Fibroblast of villous mesenchyme (primary cell): Measurements from ENCODE around the gene PDCD11. TPM values are rescaled to one million over a fixed set of nuclear protein-coding genes. Genes with fewer than 3 reads are reported as not detected.
"Not testable (repeated sequence)": the region's sequence is repeated elsewhere in the genome, so short reads cannot be mapped to it uniquely, and the experiment has no call there.

Source experiments
- DNase-seq: peaks from one replicate; pipeline ENCODE4 v3.0.0-alpha.2; 2010; ENCODE audit warnings: low read depth
- H3K4me3 ChIP-seq: 2 replicates; pipeline ENCODE4 v1.5.1; 2011; ENCODE audit warnings: low read depth, mild to moderate bottlenecking, low read length
- CTCF ChIP-seq: IDR thresholded peaks from 2 replicates; pipeline ENCODE4 v1.5.1; 2012; ENCODE audit warnings: low read depth, mild to moderate bottlenecking, low read length; ENCODE audit not compliant: insufficient read depth
- total RNA-seq: library from RNA; depleted of rRNA; stranded (reverse); fragments of >200 nt; gene quantifications from 2 replicates; pipeline ENCODE4 v1.2.3, GENCODE V29; 2012

The PDCD11 gene
- total RNA-seq, 1 donor: 36.3 TPM

- TF ChIP-seq CTCF: no peak
- H3K4me3 ChIP-seq: no peak overlapping the region
- no peak for DNase-seq
Observed at GRCh38 chr10:103475437-103475836, 79.0 kb downstream of the PDCD11 start.

- TF ChIP-seq CTCF: peak; percentile 29
- peak; percentile 25 for DNase-seq
- no peak overlapping the region for H3K4me3 ChIP-seq
Observed at GRCh38 chr10:103476046-103476768, 79.8 kb downstream of the PDCD11 start.

GRCh38 chr10:103478671-103479070 lies 82.2 kb downstream of the PDCD11 start:
- TF ChIP-seq CTCF: no peak
- no peak for DNase-seq

GRCh38 chr10:103479135-103479534 lies 82.7 kb downstream of the PDCD11 start, which contains the start of gene CALHM3:
Gene CALHM3 (minus strand): TSS chr10:103479240. CDS start chr10:103479032, 208 bp downstream.
- no peak for DNase-seq
- no peak for TF ChIP-seq CTCF
- H3K4me3 ChIP-seq: no peak within 1 kb of the TSS

More at GRCh38 chr10:103478671-103479070, 82.2 kb downstream of the PDCD11 start:
- no peak overlapping the region for H3K4me3 ChIP-seq

GRCh38 chr10:103480521-103480920 lies 84.1 kb downstream of the PDCD11 start:
- DNase-seq: no peak
- no peak overlapping the region for H3K4me3 ChIP-seq
- no peak for TF ChIP-seq CTCF

GRCh38 chr10:103481974-103482531 lies 85.6 kb downstream of the PDCD11 start:
- peak; percentile 77 for DNase-seq
- no peak overlapping the region for H3K4me3 ChIP-seq

GRCh38 chr10:103486635-103487409 lies 90.4 kb downstream of the PDCD11 start:
- DNase-seq: peak; percentile 14
- not testable (repeated sequence) for H3K4me3 ChIP-seq

More at GRCh38 chr10:103481974-103482531, 85.6 kb downstream of the PDCD11 start:
- TF ChIP-seq CTCF: peak; percentile 70
